ENCODE measurements around the gene SCRN1. TPM values are rescaled to one million over a fixed set of nuclear protein-coding genes. Genes with fewer than 3 reads are reported as not detected.

SCRN1 gene
- total RNA-seq, 2 experiments from 2014 or later: 1.6 to 2.1 TPM

DNA sequence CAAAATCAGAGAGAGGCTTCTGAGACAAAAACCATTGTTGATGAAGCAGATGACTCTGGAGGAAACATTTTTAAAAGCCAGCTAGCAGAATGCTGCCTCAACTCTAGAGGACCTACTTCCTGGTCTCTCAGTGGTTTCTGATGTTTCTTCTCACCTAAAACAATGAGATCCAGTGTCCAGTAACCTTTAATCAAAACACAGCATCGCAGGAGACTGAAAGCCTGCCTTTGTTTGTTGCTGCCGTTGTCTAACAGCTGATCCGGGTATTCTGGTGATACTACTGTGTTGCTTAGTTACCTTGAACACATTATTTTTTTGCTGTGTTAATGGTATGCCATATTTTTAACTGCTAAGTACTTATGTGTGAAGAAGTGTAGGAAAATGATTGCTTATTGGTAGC, 112.4 kb downstream of the SCRN1 start:
- no peak overlapping the region for H3K27ac Mint-ChIP-seq
- H3K27me3 Mint-ChIP-seq: peaks cover 7% of the 10 kb centered on the region
- no peak overlapping the region for H3K4me3 Mint-ChIP-seq
- intact Hi-C loops (cut with micrococcal nuclease): no loop called here
- no peaks in the 10 kb centered on the region for H3K36me3 Mint-ChIP-seq
- DNase-seq: no peak
- POLR2A ChIA-PET: no interaction called here
- CTCF ChIA-PET: interaction anchor here (4.2 kb wide), 1 partner anchor 44 kb away, joined by 23 read pairs; no protein-coding TSS in a partner anchor
- H3K9me3 Mint-ChIP-seq: no peaks in the 10 kb centered on the region
- H3K4me1 Mint-ChIP-seq (ENCODE audit: low read depth): no peaks in the 10 kb centered on the region

DNA sequence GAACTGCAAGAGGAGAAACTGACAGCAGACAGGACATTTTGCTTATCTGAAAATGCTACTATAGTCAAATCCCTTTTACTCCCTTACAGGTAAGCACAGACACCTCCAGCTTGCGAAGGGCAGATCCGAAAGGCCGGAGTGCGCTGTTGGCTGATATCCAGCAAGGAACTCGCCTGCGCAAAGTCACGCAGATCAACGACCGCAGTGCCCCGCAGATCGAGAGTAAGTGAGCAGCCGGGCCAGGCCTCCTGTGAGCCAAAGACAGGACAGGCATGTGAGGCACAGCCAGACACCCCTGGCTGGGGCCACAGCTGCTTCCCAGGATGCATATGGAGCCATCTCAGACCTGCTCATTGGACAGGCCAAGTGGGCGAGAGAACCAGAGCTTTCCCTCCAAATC, 113.9 kb downstream of the SCRN1 start:
- ChIA-PET POLR2A (no interaction called here), CTCF (interaction anchor here (1.3 to 4.2 kb wide), 2 partner anchors 45 to 46 kb away, joined by 3 to 23 read pairs; no protein-coding TSS in a partner anchor)
- H3K9me3 Mint-ChIP-seq: no peaks in the 10 kb centered on the region
- DNase-seq: no peak
- no peak overlapping the region for H3K4me3 Mint-ChIP-seq
- intact Hi-C loops (cut with micrococcal nuclease): no loop called here
- no peaks in the 10 kb centered on the region for H3K36me3 Mint-ChIP-seq
- no peak overlapping the region for H3K27ac Mint-ChIP-seq
- H3K27me3 Mint-ChIP-seq: peaks cover 16% of the 10 kb centered on the region
- no peaks in the 10 kb centered on the region for H3K4me1 Mint-ChIP-seq (ENCODE audit: low read depth)

DNA sequence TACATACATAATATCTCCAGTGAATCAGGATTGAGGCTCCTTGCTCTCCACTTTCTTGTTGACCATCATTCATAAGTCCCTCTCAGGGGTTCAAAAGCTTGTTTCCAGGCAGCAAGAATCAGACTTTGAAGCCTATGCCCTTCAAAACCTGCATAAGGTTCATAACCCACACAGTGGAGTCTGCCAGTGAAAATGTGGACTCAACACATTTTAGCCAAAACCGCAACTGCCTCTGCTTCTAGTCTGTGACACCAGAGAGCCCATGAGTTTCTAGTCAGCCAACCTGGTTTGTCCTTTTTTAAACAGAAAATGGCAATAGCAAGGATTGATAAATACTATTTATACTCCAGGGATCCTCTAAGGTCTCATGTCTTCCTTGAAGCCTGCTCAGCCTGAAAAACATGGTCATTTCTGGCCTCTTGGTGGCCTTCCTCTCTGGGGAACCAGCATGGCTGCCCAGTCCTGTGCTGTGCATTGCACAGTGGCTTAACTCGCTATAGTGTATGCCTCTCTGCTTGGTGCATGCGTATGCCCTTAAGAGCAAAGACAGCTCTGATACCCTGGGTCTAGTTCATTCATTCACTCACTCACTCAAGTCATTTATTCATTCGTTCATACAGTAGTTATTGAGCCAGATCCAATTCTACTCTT, 115.8 kb downstream of the SCRN1 start:
- POLR2A ChIA-PET: no interaction called here
- CTCF ChIA-PET: no interaction called here
- no peak overlapping the region for H3K4me3 Mint-ChIP-seq
- intact Hi-C loops (cut with micrococcal nuclease): no loop called here
- DNase-seq: no peak
- H3K27ac Mint-ChIP-seq: no peak overlapping the region
- no peaks in the 10 kb centered on the region for H3K4me1 Mint-ChIP-seq (ENCODE audit: low read depth)
- peaks cover 15% of the 10 kb centered on the region for H3K27me3 Mint-ChIP-seq
- H3K36me3 Mint-ChIP-seq: no peaks in the 10 kb centered on the region
- H3K9me3 Mint-ChIP-seq: no peaks in the 10 kb centered on the region

DNA sequence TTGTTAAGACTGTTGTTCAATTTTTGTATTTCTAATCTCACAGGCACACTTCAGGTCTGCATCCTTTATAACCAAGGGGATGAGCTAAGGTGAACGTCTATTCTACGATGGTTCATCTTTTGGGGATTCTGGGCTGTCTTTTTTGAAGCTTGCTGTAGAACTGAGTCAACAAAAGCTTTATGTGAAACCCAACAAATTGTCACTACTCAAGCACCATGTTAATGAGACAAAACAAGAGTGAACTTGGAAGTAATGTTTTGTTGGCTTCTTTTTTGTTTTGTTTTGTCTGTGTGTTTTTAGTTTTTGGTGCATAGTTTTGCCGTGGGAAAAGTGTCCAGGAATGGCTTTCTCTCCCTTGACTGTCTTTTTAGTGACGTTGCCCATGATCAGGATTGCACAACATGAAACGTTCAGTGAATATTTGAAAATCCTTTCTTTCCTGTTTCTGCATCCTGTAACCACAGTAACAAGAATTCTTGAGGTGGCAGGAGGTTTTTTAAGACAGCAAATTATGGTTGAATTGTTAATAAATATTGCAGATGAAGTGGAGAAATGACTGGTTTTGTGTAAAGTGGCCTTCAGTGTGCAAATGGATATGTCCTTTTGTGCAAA, 117.7 kb downstream of the SCRN1 start:
- Mint-ChIP-seq H3K36me3 (no peaks in the 10 kb centered on the region), H3K9me3 (no peaks in the 10 kb centered on the region), H3K27me3 (peaks cover 15% of the 10 kb centered on the region), H3K27ac (no peak overlapping the region), H3K4me1 (ENCODE audit: low read depth) (no peaks in the 10 kb centered on the region), H3K4me3 (no peak overlapping the region)
- POLR2A ChIA-PET: no interaction called here
- intact Hi-C loops (cut with micrococcal nuclease): no loop called here
- CTCF ChIA-PET: interaction anchor here (1.2 kb wide), 1 partner anchor 50 kb away, joined by 3 read pairs; no protein-coding TSS in a partner anchor
- DNase-seq: no peak

Other genes with a start within 250 kb of the SCRN1 start
- gene WIPF3, start 183.3 kb downstream of the SCRN1 start, total RNA-seq: not detected
- gene FKBP14, start 36.9 kb upstream of the SCRN1 start, total RNA-seq: 1 to 10 TPM; 6.3 to 7.9 TPM
- gene PLEKHA8, start 38.6 kb upstream of the SCRN1 start, total RNA-seq: 10 to 100 TPM in 1 of 2 experiments, 1 to 10 TPM in 1; 9.4 to 10.1 TPM
- gene MTURN, start 145.2 kb upstream of the SCRN1 start, total RNA-seq: 1 to 10 TPM; 3.1 to 3.7 TPM